ENCODE results near the gene USP9Y. TPM values are rescaled to one million over a fixed set of nuclear protein-coding genes. Genes with fewer than 3 reads are reported as not detected.

Gene USP9Y
- polyA plus RNA-seq, 4 donors: 2.0 to 34.5 (median 8.3) TPM; not detected in 1

GRCh38 chrY:12688337-12688736 is 12.7 kb upstream of the USP9Y start:
- peaks cover 0 to 12% (median 0%) of the 10 kb centered on the region in 3 donors for H3K36me3 ChIP-seq (ENCODE audit: control insufficient read depth in 3 of 3, insufficient read depth in 2 of 3, low read depth in 1 of 3, low read length in 3 of 3)
- H3K27ac ChIP-seq (ENCODE audit: low read depth in 1 of 3, low read length in 2 of 3): no peak overlapping the region
- no peak for FAIRE-seq
- H3K4me1 ChIP-seq (ENCODE audit: control insufficient read depth in 3 of 3, insufficient read depth in 2 of 3, low read depth in 1 of 3, low read length in 2 of 3): no peaks in the 10 kb centered on the region
- DNase-seq: no peak
- peaks cover 0 to 7% of the 10 kb centered on the region in 2 donors for H3K9me3 ChIP-seq (ENCODE audit: control insufficient read depth in 2 of 2, insufficient read depth in 1 of 2, low read depth in 1 of 2, low read length in 1 of 2)
- WGBS, 3 donors: 63 to 91% methylated on average over 2 of the region's 2 CpGs; no CpG with 5 or more reads in 1 of the 3 donors
- H3K4me3 ChIP-seq (ENCODE audit: low read depth in 1 of 3, low read length in 3 of 3): no peak overlapping the region
- H3K27me3 ChIP-seq (ENCODE audit: control insufficient read depth in 3 of 3, insufficient read depth in 3 of 3, low read length in 3 of 3): no peaks in the 10 kb centered on the region

DNA sequence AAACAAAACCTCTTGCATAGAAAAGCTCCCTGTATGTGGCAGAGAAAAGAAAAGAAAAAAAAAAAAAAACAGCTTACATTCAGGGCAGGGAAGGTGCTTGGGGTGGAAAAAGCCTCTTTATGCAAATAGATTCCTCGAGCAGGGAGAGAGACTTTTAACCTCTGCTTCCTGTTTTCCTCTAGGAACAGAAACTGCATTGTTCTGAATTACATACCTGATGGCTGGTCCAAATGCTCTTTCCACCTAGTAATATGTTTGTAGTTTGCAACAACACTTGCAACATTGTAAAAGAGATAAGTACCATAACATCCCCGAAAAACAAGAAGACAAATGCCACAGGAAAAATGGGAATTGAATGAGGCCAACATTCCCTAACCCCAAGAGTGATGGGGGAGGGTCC is 944 bp upstream of the USP9Y start:
- FAIRE-seq (no peak), DNase-seq (no peak)
- Histone ChIP-seq H3K36me3 (ENCODE audit: control insufficient read depth in 3 of 3, insufficient read depth in 2 of 3, low read depth in 1 of 3, low read length in 3 of 3) (no peaks in the 10 kb centered on the region), H3K27me3 (ENCODE audit: control insufficient read depth in 3 of 3, insufficient read depth in 3 of 3, low read length in 3 of 3) (no peaks in the 10 kb centered on the region), H3K4me3 (ENCODE audit: low read depth in 1 of 3, low read length in 3 of 3) (no peak overlapping the region), H3K9me3 (ENCODE audit: control insufficient read depth in 2 of 2, insufficient read depth in 1 of 2, low read depth in 1 of 2, low read length in 1 of 2) (peaks cover 0 to 30% of the 10 kb centered on the region in 2 donors), H3K4me1 (ENCODE audit: control insufficient read depth in 3 of 3, insufficient read depth in 2 of 3, low read depth in 1 of 3, low read length in 2 of 3) (no peaks in the 10 kb centered on the region), H3K27ac (ENCODE audit: low read depth in 1 of 3, low read length in 2 of 3) (no peak overlapping the region)
- WGBS, 3 donors: 73 to 88% methylated on average over 2 of the region's 2 CpGs; no CpG with 5 or more reads in 1 of the 3 donors

- no peak for FAIRE-seq
- WGBS, 3 donors: 90 to 93% methylated on average over 1 of the region's 1 CpG; no CpG with 5 or more reads in 1 of the 3 donors
- no peak overlapping the region for H3K27ac ChIP-seq (ENCODE audit: low read depth in 1 of 3, low read length in 2 of 3)
- no peak for DNase-seq
- H3K9me3 ChIP-seq (ENCODE audit: control insufficient read depth in 2 of 2, insufficient read depth in 1 of 2, low read depth in 1 of 2, low read length in 1 of 2): peaks cover 0 to 30% of the 10 kb centered on the region in 2 donors
- H3K4me1 ChIP-seq (ENCODE audit: control insufficient read depth in 3 of 3, insufficient read depth in 2 of 3, low read depth in 1 of 3, low read length in 2 of 3): no peaks in the 10 kb centered on the region
- H3K27me3 ChIP-seq (ENCODE audit: control insufficient read depth in 3 of 3, insufficient read depth in 3 of 3, low read length in 3 of 3): no peaks in the 10 kb centered on the region
- H3K36me3 ChIP-seq (ENCODE audit: control insufficient read depth in 3 of 3, insufficient read depth in 2 of 3, low read depth in 1 of 3, low read length in 3 of 3): no peaks in the 10 kb centered on the region
- no peak overlapping the region for H3K4me3 ChIP-seq (ENCODE audit: low read depth in 1 of 3, low read length in 3 of 3)
Observed at GRCh38 chrY:12702174-12702573, 1.1 kb downstream of the USP9Y start.

DNA sequence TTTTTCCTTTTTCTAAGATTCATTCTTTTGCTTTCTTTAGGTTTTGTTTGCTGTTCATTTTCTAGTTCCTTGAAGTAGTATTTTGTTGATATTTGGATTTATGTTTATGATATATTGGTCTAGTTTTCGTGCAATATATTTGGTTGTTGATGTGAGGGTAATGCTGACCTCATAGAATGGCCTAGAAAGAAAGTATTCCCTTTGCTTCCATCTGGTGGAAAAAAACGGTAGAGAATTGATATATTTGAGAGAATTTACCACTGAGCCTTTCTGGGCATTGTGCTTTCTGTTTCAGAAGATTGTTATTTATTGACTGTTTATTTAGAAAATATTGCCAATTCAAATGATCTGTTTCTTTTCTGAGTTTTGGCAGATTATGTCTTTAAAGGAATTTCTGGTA is 9.4 kb downstream of the USP9Y start:
- no peaks in the 10 kb centered on the region for H3K36me3 ChIP-seq (ENCODE audit: control insufficient read depth in 3 of 3, insufficient read depth in 2 of 3, low read depth in 1 of 3, low read length in 3 of 3)
- no peak overlapping the region for H3K4me3 ChIP-seq (ENCODE audit: low read depth in 1 of 3, low read length in 3 of 3)
- DNase-seq (no peak), FAIRE-seq (no peak)
- no peaks in the 10 kb centered on the region for H3K27me3 ChIP-seq (ENCODE audit: control insufficient read depth in 3 of 3, insufficient read depth in 3 of 3, low read length in 3 of 3)
- H3K4me1 ChIP-seq (ENCODE audit: control insufficient read depth in 3 of 3, insufficient read depth in 2 of 3, low read depth in 1 of 3, low read length in 2 of 3): no peaks in the 10 kb centered on the region
- no peak overlapping the region for H3K27ac ChIP-seq (ENCODE audit: low read depth in 1 of 3, low read length in 2 of 3)
- no peaks in the 10 kb centered on the region for H3K9me3 ChIP-seq (ENCODE audit: control insufficient read depth in 2 of 2, insufficient read depth in 1 of 2, low read depth in 1 of 2, low read length in 1 of 2)
- 37 to 48% methylated on average over 2 of the region's 2 CpGs; no CpG with 5 or more reads in 1 of the 3 donors for WGBS, 3 donors

DNA sequence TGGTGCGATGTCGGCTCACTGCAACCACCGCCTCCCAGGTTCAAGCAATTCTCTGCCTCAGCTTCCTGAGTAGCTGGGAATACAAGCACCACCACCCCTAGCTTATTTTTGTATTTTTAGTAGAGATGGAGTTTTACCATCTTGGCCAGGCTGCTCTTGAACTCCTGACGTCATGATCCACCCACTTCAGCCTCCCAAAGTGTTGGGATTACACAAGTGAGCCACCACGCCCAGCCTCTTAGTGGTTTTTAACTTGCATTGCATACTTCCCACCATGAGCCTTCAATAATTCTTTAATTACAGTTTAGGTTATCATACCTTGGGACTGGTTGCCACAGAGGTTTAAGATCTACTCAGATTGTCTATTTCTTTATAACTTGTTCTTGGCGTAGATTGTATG is 14.3 kb downstream of the USP9Y start:
- H3K4me1 ChIP-seq (ENCODE audit: control insufficient read depth in 3 of 3, insufficient read depth in 2 of 3, low read depth in 1 of 3, low read length in 2 of 3): no peaks in the 10 kb centered on the region
- no peaks in the 10 kb centered on the region for H3K27me3 ChIP-seq (ENCODE audit: control insufficient read depth in 3 of 3, insufficient read depth in 3 of 3, low read length in 3 of 3)
- 87 to 92% methylated on average over 6 of the region's 6 CpGs; no CpG with 5 or more reads in 1 of the 3 donors for WGBS, 3 donors
- H3K4me3 ChIP-seq (ENCODE audit: low read depth in 1 of 3, low read length in 3 of 3): no peak overlapping the region
- DNase-seq (no peak), FAIRE-seq (no peak)
- H3K27ac ChIP-seq (ENCODE audit: low read depth in 1 of 3, low read length in 2 of 3): no peak overlapping the region
- no peaks in the 10 kb centered on the region for H3K9me3 ChIP-seq (ENCODE audit: control insufficient read depth in 2 of 2, insufficient read depth in 1 of 2, low read depth in 1 of 2, low read length in 1 of 2)
- peaks cover 0 to 3% (median 0%) of the 10 kb centered on the region in 3 donors for H3K36me3 ChIP-seq (ENCODE audit: control insufficient read depth in 3 of 3, insufficient read depth in 2 of 3, low read depth in 1 of 3, low read length in 3 of 3)

- H3K4me3 ChIP-seq (ENCODE audit: low read depth in 1 of 3, low read length in 3 of 3): no peak overlapping the region
- no peaks in the 10 kb centered on the region for H3K9me3 ChIP-seq (ENCODE audit: control insufficient read depth in 2 of 2, insufficient read depth in 1 of 2, low read depth in 1 of 2, low read length in 1 of 2)
- peaks cover 0 to 3% (median 0%) of the 10 kb centered on the region in 3 donors for H3K36me3 ChIP-seq (ENCODE audit: control insufficient read depth in 3 of 3, insufficient read depth in 2 of 3, low read depth in 1 of 3, low read length in 3 of 3)
- no peaks in the 10 kb centered on the region for H3K4me1 ChIP-seq (ENCODE audit: control insufficient read depth in 3 of 3, insufficient read depth in 2 of 3, low read depth in 1 of 3, low read length in 2 of 3)
- 84 to 97% methylated on average over 2 of the region's 2 CpGs; no CpG with 5 or more reads in 1 of the 3 donors for WGBS, 3 donors
- H3K27me3 ChIP-seq (ENCODE audit: control insufficient read depth in 3 of 3, insufficient read depth in 3 of 3, low read length in 3 of 3): no peaks in the 10 kb centered on the region
- FAIRE-seq (no peak), DNase-seq (no peak)
- no peak overlapping the region for H3K27ac ChIP-seq (ENCODE audit: low read depth in 1 of 3, low read length in 2 of 3)
Observed at GRCh38 chrY:12729746-12730145, 28.7 kb downstream of the USP9Y start.

GRCh38 chrY:12733625-12734024 is 32.6 kb downstream of the USP9Y start:
- FAIRE-seq (no peak), DNase-seq (no peak)
- Histone ChIP-seq H3K9me3 (ENCODE audit: control insufficient read depth in 2 of 2, insufficient read depth in 1 of 2, low read depth in 1 of 2, low read length in 1 of 2) (no peaks in the 10 kb centered on the region), H3K4me1 (ENCODE audit: control insufficient read depth in 3 of 3, insufficient read depth in 2 of 3, low read depth in 1 of 3, low read length in 2 of 3) (no peaks in the 10 kb centered on the region), H3K27me3 (ENCODE audit: control insufficient read depth in 3 of 3, insufficient read depth in 3 of 3, low read length in 3 of 3) (no peaks in the 10 kb centered on the region), H3K36me3 (ENCODE audit: control insufficient read depth in 3 of 3, insufficient read depth in 2 of 3, low read depth in 1 of 3, low read length in 3 of 3) (peaks cover 0 to 6% (median 0%) of the 10 kb centered on the region in 3 donors), H3K27ac (ENCODE audit: low read depth in 1 of 3, low read length in 2 of 3) (no peak overlapping the region), H3K4me3 (ENCODE audit: low read depth in 1 of 3, low read length in 3 of 3) (no peak overlapping the region)
- WGBS, 3 donors: 77 to 78% methylated on average over 2 to 3 of the region's 3 CpGs; no CpG with 5 or more reads in 1 of the 3 donors

- DNase-seq: no peak
- 82 to 92% methylated on average over 2 of the region's 2 CpGs; no CpG with 5 or more reads in 1 of the 3 donors for WGBS, 3 donors
- Histone ChIP-seq H3K4me3 (ENCODE audit: low read depth in 1 of 3, low read length in 3 of 3) (no peak overlapping the region), H3K36me3 (ENCODE audit: control insufficient read depth in 3 of 3, insufficient read depth in 2 of 3, low read depth in 1 of 3, low read length in 3 of 3) (peaks cover 0 to 6% (median 0%) of the 10 kb centered on the region in 3 donors), H3K27me3 (ENCODE audit: control insufficient read depth in 3 of 3, insufficient read depth in 3 of 3, low read length in 3 of 3) (no peaks in the 10 kb centered on the region), H3K4me1 (ENCODE audit: control insufficient read depth in 3 of 3, insufficient read depth in 2 of 3, low read depth in 1 of 3, low read length in 2 of 3) (no peaks in the 10 kb centered on the region), H3K27ac (ENCODE audit: low read depth in 1 of 3, low read length in 2 of 3) (no peak overlapping the region), H3K9me3 (ENCODE audit: control insufficient read depth in 2 of 2, insufficient read depth in 1 of 2, low read depth in 1 of 2, low read length in 1 of 2) (no peaks in the 10 kb centered on the region)
- no peak for FAIRE-seq
Observed at GRCh38 chrY:12734051-12734450, 33.0 kb downstream of the USP9Y start.

DNA sequence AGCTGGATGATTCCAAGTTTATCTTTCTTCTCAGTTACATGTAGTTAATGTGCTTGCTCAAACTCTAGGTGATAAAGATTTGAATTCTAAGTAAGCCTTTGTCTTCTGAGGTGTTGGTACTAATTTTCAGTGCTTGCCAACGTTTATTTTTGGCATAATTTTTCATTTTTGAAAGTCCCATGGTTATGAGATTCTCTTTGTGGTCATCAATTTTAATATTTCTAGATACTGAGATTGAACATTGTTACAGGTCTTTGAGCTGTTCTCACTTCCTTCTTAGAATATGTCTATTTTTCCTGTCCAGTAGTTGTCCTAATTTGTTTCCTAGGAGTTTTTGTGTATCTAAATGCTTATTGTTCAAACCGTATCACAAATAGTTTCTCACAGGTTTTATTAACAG is 40.4 kb downstream of the USP9Y start:
- Histone ChIP-seq H3K27me3 (ENCODE audit: control insufficient read depth in 3 of 3, insufficient read depth in 3 of 3, low read length in 3 of 3) (no peaks in the 10 kb centered on the region), H3K36me3 (ENCODE audit: control insufficient read depth in 3 of 3, insufficient read depth in 2 of 3, low read depth in 1 of 3, low read length in 3 of 3) (peaks cover 0 to 6% (median 0%) of the 10 kb centered on the region in 3 donors), H3K4me3 (ENCODE audit: low read depth in 1 of 3, low read length in 3 of 3) (no peak overlapping the region), H3K27ac (ENCODE audit: low read depth in 1 of 3, low read length in 2 of 3) (no peak overlapping the region), H3K9me3 (ENCODE audit: control insufficient read depth in 2 of 2, insufficient read depth in 1 of 2, low read depth in 1 of 2, low read length in 1 of 2) (no peaks in the 10 kb centered on the region), H3K4me1 (ENCODE audit: control insufficient read depth in 3 of 3, insufficient read depth in 2 of 3, low read depth in 1 of 3, low read length in 2 of 3) (no peaks in the 10 kb centered on the region)
- no peak for DNase-seq
- FAIRE-seq: no peak
- WGBS, 3 donors: 70 to 80% methylated on average over 2 of the region's 2 CpGs; no CpG with 5 or more reads in 1 of the 3 donors

Measured in small intestine (tissue), 7 donors.